ENCODE results near the gene FAM227B.

DNA sequence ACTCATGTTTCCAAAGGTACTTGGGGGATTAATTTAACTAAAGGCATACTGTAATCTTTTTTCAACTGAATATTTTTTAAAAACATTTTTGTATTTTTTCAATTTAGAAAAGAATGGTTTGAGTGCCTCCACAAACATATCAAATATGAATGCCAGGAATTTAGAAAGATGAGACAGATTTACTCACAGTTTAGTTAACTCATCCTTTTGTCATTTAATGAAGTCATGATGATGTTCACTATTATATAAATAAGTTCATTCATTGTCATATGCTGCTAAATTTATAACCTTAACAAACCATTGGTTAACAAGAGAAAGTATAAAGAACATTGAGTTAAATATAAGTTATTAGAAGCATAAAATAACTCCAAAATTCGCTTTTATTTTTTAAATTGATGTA, 147.6 kb downstream of the FAM227B start:
- TF ChIP-seq TCF12 (IDR thresholded peaks at IDR 0.05; ENCODE audit: low read depth) (no peak), CEBPB (IDR thresholded peaks at IDR 0.05) (no peak), TAF1 (IDR thresholded peaks at IDR 0.05; ENCODE audit: low read depth) (no peak), REST (IDR thresholded peaks at IDR 0.05; ENCODE audit: low read depth) (no peak)
- TF ChIP-seq, protein P1, sequence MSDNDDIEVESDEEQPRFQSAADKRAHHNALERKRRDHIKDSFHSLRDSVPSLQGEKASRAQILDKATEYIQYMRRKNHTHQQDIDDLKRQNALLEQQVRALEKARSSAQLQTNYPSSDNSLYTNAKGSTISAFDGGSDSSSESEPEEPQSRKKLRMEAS (IDR thresholded peaks at IDR 0.05), result no peak
